ENCODE data around the gene PAM16.

DNA sequence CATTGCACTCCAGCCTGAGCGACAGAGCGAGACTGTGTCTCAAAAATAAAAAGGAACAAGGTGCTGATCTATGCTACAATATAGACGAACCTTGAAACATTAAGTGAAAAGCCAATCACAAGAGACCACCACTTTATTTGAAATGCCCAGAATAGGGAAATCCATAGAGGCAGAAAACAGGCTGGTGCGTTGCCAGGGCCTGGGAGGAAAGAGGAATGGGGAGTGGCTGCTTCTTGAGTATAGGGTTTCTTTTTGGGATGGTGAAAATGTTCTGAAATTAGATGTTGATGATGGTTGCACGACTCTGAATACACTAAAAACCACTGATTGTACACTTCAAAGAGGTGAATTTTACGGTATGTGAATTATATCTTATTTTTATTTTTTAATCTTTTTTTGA is 55.5 kb downstream of the PAM16 start:
- TF ChIP-seq FOXA1 (IDR thresholded peaks at IDR 0.05) (no peak), TAF1 (conservative IDR thresholded peaks at IDR 0.05) (no peak), RAD21 (IDR thresholded peaks at IDR 0.05) (no peak), SP1 (IDR thresholded peaks at IDR 0.05) (no peak), GABPA (IDR thresholded peaks at IDR 0.05 in 1 of 2, conservative IDR thresholded peaks at IDR 0.05 in 1 of 2) (no peak), EGR1 (IDR thresholded peaks at IDR 0.05; ENCODE audit: low read depth in 2 of 2) (no peak), YY1 (IDR thresholded peaks at IDR 0.05) (no peak)
- TF ChIP-seq, protein P1, sequence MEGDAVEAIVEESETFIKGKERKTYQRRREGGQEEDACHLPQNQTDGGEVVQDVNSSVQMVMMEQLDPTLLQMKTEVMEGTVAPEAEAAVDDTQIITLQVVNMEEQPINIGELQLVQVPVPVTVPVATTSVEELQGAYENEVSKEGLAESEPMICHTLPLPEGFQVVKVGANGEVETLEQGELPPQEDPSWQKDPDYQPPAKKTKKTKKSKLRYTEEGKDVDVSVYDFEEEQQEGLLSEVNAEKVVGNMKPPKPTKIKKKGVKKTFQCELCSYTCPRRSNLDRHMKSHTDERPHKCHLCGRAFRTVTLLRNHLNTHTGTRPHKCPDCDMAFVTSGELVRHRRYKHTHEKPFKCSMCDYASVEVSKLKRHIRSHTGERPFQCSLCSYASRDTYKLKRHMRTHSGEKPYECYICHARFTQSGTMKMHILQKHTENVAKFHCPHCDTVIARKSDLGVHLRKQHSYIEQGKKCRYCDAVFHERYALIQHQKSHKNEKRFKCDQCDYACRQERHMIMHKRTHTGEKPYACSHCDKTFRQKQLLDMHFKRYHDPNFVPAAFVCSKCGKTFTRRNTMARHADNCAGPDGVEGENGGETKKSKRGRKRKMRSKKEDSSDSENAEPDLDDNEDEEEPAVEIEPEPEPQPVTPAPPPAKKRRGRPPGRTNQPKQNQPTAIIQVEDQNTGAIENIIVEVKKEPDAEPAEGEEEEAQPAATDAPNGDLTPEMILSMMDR (IDR thresholded peaks at IDR 0.05; ENCODE audit: low read depth, low read length, missing input control) = no peak
- TF ChIP-seq, protein P2, sequence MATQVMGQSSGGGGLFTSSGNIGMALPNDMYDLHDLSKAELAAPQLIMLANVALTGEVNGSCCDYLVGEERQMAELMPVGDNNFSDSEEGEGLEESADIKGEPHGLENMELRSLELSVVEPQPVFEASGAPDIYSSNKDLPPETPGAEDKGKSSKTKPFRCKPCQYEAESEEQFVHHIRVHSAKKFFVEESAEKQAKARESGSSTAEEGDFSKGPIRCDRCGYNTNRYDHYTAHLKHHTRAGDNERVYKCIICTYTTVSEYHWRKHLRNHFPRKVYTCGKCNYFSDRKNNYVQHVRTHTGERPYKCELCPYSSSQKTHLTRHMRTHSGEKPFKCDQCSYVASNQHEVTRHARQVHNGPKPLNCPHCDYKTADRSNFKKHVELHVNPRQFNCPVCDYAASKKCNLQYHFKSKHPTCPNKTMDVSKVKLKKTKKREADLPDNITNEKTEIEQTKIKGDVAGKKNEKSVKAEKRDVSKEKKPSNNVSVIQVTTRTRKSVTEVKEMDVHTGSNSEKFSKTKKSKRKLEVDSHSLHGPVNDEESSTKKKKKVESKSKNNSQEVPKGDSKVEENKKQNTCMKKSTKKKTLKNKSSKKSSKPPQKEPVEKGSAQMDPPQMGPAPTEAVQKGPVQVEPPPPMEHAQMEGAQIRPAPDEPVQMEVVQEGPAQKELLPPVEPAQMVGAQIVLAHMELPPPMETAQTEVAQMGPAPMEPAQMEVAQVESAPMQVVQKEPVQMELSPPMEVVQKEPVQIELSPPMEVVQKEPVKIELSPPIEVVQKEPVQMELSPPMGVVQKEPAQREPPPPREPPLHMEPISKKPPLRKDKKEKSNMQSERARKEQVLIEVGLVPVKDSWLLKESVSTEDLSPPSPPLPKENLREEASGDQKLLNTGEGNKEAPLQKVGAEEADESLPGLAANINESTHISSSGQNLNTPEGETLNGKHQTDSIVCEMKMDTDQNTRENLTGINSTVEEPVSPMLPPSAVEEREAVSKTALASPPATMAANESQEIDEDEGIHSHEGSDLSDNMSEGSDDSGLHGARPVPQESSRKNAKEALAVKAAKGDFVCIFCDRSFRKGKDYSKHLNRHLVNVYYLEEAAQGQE (IDR thresholded peaks at IDR 0.05) = no peak
- TF ChIP-seq, protein P3, sequence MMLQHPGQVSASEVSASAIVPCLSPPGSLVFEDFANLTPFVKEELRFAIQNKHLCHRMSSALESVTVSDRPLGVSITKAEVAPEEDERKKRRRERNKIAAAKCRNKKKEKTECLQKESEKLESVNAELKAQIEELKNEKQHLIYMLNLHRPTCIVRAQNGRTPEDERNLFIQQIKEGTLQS (IDR thresholded peaks at IDR 0.05) = no peak
- TF ChIP-seq, protein P4, sequence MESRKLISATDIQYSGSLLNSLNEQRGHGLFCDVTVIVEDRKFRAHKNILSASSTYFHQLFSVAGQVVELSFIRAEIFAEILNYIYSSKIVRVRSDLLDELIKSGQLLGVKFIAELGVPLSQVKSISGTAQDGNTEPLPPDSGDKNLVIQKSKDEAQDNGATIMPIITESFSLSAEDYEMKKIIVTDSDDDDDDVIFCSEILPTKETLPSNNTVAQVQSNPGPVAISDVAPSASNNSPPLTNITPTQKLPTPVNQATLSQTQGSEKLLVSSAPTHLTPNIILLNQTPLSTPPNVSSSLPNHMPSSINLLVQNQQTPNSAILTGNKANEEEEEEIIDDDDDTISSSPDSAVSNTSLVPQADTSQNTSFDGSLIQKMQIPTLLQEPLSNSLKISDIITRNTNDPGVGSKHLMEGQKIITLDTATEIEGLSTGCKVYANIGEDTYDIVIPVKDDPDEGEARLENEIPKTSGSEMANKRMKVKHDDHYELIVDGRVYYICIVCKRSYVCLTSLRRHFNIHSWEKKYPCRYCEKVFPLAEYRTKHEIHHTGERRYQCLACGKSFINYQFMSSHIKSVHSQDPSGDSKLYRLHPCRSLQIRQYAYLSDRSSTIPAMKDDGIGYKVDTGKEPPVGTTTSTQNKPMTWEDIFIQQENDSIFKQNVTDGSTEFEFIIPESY (IDR thresholded peaks at IDR 0.05) = no peak
- TF ChIP-seq, protein P5, sequence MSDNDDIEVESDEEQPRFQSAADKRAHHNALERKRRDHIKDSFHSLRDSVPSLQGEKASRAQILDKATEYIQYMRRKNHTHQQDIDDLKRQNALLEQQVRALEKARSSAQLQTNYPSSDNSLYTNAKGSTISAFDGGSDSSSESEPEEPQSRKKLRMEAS (IDR thresholded peaks at IDR 0.05) = no peak
